ENCODE measurements around the gene ICE1.
A peak's percentile ranks its signal among the peaks of the same experiment; 100 is the strongest.
"Not testable (repeated sequence)": the region's sequence is repeated elsewhere in the genome, so short reads cannot be mapped to it uniquely, and the experiment has no call there.

Gene ICE1

DNA sequence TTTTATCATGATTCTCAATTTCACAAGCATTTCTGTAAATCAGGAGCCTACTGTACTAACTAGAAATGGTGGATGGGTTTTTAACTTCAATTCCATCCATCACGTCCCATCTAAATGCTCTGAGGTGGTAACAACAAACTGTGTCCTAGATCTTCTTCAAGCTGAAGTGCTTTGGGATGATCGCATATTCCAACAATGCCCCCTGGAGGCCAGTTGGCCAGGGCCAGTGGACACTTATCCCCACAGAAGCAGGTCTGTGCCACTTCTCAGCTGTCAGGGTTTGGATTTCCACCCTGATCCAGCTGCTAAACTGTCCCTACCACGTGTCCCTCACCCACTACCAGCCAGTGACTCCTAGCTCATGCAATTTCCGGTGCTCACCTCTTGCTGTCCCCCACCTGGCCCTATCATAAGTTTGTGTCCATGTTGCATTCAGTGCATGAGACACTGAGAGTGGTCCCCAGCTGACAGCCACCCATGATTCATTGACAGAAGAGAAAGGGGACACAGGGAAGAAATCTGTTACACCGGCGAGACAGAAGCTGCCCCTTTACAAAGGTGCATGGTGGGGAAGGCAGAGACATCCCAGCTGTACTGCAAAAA, 28.0 kb upstream of the ICE1 start:
- not testable (repeated sequence) for H3K4me3 ChIP-seq (replicated peaks; ENCODE audit: low read depth, low read length); DNase-seq (ENCODE audit: extremely low read depth, insufficient read length); H3K36me3 ChIP-seq (ENCODE audit: control insufficient read depth, insufficient read depth, low read length); H3K27me3 ChIP-seq (replicated peaks; ENCODE audit: control insufficient read depth, insufficient read depth, low read length)
- TF ChIP-seq, protein P1, sequence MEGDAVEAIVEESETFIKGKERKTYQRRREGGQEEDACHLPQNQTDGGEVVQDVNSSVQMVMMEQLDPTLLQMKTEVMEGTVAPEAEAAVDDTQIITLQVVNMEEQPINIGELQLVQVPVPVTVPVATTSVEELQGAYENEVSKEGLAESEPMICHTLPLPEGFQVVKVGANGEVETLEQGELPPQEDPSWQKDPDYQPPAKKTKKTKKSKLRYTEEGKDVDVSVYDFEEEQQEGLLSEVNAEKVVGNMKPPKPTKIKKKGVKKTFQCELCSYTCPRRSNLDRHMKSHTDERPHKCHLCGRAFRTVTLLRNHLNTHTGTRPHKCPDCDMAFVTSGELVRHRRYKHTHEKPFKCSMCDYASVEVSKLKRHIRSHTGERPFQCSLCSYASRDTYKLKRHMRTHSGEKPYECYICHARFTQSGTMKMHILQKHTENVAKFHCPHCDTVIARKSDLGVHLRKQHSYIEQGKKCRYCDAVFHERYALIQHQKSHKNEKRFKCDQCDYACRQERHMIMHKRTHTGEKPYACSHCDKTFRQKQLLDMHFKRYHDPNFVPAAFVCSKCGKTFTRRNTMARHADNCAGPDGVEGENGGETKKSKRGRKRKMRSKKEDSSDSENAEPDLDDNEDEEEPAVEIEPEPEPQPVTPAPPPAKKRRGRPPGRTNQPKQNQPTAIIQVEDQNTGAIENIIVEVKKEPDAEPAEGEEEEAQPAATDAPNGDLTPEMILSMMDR (IDR thresholded peaks at IDR 0.05; ENCODE audit: insufficient read depth, low read length, poor library complexity, severe bottlenecking): peak; percentile 15

- H3K4me3 ChIP-seq (replicated peaks; ENCODE audit: low read depth, low read length); H3K27me3 ChIP-seq (replicated peaks; ENCODE audit: control insufficient read depth, insufficient read depth, low read length); H3K36me3 ChIP-seq (ENCODE audit: control insufficient read depth, insufficient read depth, low read length); DNase-seq (ENCODE audit: extremely low read depth, insufficient read length): not testable (repeated sequence)
These were observed 27.4 kb upstream of the ICE1 start for GRCh38 chr5:5395093-5395492.

GRCh38 chr5:5398071-5398470, 24.4 kb upstream of the ICE1 start:
- TF ChIP-seq, protein P1 (IDR thresholded peaks at IDR 0.05; ENCODE audit: insufficient read depth, low read length, poor library complexity, severe bottlenecking): no peak
- DNase-seq (ENCODE audit: extremely low read depth, insufficient read length): no peak
- Histone ChIP-seq H3K27me3 (replicated peaks; ENCODE audit: control insufficient read depth, insufficient read depth, low read length) (no peaks in the 10 kb centered on the region; the same call in 1 of the 2 replicates), H3K36me3 (ENCODE audit: control insufficient read depth, insufficient read depth, low read length) (no peaks in the 10 kb centered on the region), H3K4me3 (replicated peaks; ENCODE audit: low read depth, low read length) (no peak overlapping the region)

DNA sequence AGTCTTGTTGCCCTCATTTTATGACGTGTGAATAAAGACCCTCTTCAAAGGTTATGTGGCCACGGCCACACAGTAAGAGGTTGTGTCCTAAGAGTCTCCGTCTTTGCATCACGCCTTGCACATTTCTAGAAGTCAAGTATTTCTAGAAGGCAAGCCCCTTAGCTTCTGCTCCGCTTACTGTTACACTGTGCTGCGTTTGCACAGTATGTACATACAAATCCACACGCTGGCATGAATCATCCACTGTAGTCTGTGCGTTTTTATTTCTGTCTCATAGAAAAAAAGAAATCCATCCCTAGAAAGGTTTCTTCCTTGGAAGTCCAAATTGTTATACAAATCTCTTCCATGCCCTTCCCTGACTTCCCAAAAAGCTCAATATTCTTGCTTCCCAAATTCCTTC, 21.4 kb upstream of the ICE1 start:
- H3K4me3 ChIP-seq (replicated peaks; ENCODE audit: low read depth, low read length): no peak overlapping the region
- H3K27me3 ChIP-seq (replicated peaks; ENCODE audit: control insufficient read depth, insufficient read depth, low read length): no peaks in the 10 kb centered on the region; the same call in 1 of the 2 replicates
- no peak for DNase-seq (ENCODE audit: extremely low read depth, insufficient read length)
- no peaks in the 10 kb centered on the region for H3K36me3 ChIP-seq (ENCODE audit: control insufficient read depth, insufficient read depth, low read length)
- TF ChIP-seq, protein P1 (IDR thresholded peaks at IDR 0.05; ENCODE audit: insufficient read depth, low read length, poor library complexity, severe bottlenecking): no peak

GRCh38 chr5:5403741-5404140, 18.7 kb upstream of the ICE1 start:
- DNase-seq (ENCODE audit: extremely low read depth, insufficient read length): no peak
- no peak overlapping the region for H3K4me3 ChIP-seq (replicated peaks; ENCODE audit: low read depth, low read length)
- no peaks in the 10 kb centered on the region; the same call in 1 of the 2 replicates for H3K27me3 ChIP-seq (replicated peaks; ENCODE audit: control insufficient read depth, insufficient read depth, low read length)
- H3K36me3 ChIP-seq (ENCODE audit: control insufficient read depth, insufficient read depth, low read length): no peaks in the 10 kb centered on the region
- TF ChIP-seq, protein P1 (IDR thresholded peaks at IDR 0.05; ENCODE audit: insufficient read depth, low read length, poor library complexity, severe bottlenecking): no peak

DNA sequence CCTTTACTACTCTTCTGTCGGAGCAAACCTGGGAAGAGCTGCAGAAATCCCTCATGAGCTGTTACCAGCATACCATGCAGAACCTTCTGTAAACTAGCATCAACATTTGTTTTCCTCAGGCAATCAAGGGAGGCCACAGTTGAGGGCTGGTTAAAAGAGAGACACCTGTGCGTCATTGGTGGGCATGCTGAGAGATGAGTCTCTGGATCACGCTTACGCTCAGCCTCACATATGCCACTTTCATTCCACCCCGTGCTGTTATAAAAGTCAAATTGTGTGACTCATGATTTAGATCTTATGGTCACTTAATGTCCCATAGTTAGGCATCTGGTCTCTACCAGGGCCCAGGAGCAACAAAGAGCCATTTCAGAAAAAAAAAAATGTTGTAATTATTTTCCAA, 18.1 kb upstream of the ICE1 start:
- no peak overlapping the region for H3K4me3 ChIP-seq (replicated peaks; ENCODE audit: low read depth, low read length)
- no peaks in the 10 kb centered on the region for H3K36me3 ChIP-seq (ENCODE audit: control insufficient read depth, insufficient read depth, low read length)
- TF ChIP-seq, protein P1 (IDR thresholded peaks at IDR 0.05; ENCODE audit: insufficient read depth, low read length, poor library complexity, severe bottlenecking): no peak
- DNase-seq (ENCODE audit: extremely low read depth, insufficient read length): no peak
- H3K27me3 ChIP-seq (replicated peaks; ENCODE audit: control insufficient read depth, insufficient read depth, low read length): no peaks in the 10 kb centered on the region; the same call in 1 of the 2 replicates

Measured in GM06990 (cell line).